Activated naive CD4-positive, alpha-beta T cell treated with anti-CD3 and anti-CD28 coated beads for 36 hours (primary cell): ENCODE data around the gene WDR73. TPM values are rescaled to one million over a fixed set of nuclear protein-coding genes. Genes with fewer than 3 reads are reported as not detected.

Experiments used
- CTCF ChIA-PET: fragments of 350-600 bp; sonication (Branson Sonifier 250); formaldehyde crosslinking; loops from one replicate; lab custom pipeline; 2021; ENCODE audit warnings: antibody characterized with exemption; lab: Charles Lee
- DNase-seq: peaks from one replicate; pipeline ENCODE4 v3.0.0-alpha.2; 2020
- H3K27ac Mint-ChIP-seq: one replicate; pipeline ENCODE4 v1.8.0; 2021; ENCODE audit warnings: mild to moderate bottlenecking, mixed read lengths
- H3K27me3 Mint-ChIP-seq: one replicate; pipeline ENCODE4 v1.8.0; 2021; ENCODE audit warnings: low read depth, mixed read lengths
- H3K36me3 Mint-ChIP-seq: one replicate; pipeline ENCODE4 v1.8.0; 2021; ENCODE audit warnings: low read depth, mixed read lengths
- H3K4me1 Mint-ChIP-seq: one replicate; pipeline ENCODE4 v1.8.0; 2021; ENCODE audit warnings: low read depth, mixed read lengths
- H3K4me3 Mint-ChIP-seq: one replicate; pipeline ENCODE4 v1.8.0; 2021; ENCODE audit warnings: mild to moderate bottlenecking, moderate library complexity, mixed read lengths
- H3K9me3 Mint-ChIP-seq: one replicate; pipeline ENCODE4 v1.8.0; 2021; ENCODE audit warnings: mixed read lengths
- intact Hi-C: fragments of 100-400 bp; cut with micrococcal nuclease; formaldehyde crosslinking; loops from one replicate; pipeline ENCODE4 v1.15.1; 2023
- total RNA-seq, 2 experiments: library from RNA; stranded (reverse); gene quantifications; one replicate each; pipeline ENCODE4 v1.2.3, GENCODE V29; 2021

The WDR73 gene
- total RNA-seq, 2 experiments from 2014 or later = 9.5 to 9.9 TPM

DNA sequence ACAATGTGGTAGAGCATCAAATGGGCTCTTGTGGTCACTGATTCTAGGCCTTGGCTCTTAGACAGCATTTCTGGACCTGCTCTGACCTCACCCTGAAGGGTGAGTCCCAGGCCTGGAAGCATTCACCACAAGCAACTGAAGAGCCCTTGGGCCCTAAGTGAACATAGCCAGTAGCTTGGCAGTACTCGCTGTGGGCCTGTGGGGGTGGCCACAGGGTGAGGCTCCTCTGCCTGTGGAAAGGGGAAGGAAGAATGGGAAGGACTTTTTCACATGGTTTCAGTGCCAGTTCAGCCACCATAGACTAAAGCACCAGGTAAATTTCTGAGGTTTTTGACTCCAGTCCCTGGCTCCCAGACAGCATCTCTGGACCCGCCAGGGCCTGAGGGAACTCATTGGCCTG lies 58.4 kb downstream of the WDR73 start:
- H3K4me1 Mint-ChIP-seq = peaks cover 30% of the 10 kb centered on the region

DNA sequence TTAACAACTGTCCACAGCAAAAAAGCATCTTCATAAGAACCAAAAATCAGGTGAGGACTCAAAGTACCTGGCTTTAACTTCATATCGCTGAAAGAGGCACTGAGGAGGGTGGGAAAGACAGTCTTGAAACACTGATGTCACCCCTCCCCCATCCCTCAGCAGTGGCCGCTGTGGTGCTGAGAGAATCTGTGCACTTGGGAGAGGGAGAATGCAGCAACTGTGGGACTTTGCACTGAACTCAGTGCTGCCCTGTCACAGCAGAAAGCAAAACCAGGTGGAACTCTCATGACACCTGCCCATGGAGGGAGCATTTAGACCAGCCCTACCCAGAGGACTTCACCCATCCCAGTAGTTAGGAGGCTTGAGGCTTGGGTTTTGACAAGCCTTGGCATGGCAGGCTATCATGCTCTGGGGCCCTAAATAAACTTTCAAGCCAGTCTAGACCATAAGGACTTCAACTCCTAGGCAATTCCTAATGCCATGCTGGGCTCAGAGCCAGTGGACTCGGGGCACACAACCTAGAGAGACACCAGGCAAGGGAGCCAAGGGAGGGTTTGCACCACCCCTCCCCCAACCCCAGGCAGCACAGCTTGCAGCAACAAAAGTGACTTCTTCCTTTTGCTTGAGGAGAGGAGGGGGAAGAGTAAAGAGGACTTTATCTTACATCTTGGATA lies 59.3 kb downstream of the WDR73 start:
- H3K36me3 Mint-ChIP-seq = no peaks in the 10 kb centered on the region
- no peaks in the 10 kb centered on the region for H3K9me3 Mint-ChIP-seq
- CTCF ChIA-PET = interaction anchor here (0.7 to 2.1 kb wide), 3 partner anchors 23 to 167 kb away, joined by 3 to 6 read pairs (median 3); no protein-coding TSS in a partner anchor
- H3K4me3 Mint-ChIP-seq = no peak overlapping the region
- intact Hi-C loops = loop anchor here (5.0 kb wide), 1 partner anchor 223 kb away; the partner anchor contains the start of gene ALPK3
- H3K27ac Mint-ChIP-seq = no peak overlapping the region
- H3K4me1 Mint-ChIP-seq = peaks cover 25% of the 10 kb centered on the region
- no peaks in the 10 kb centered on the region for H3K27me3 Mint-ChIP-seq
- no peak for DNase-seq

More for the DNA sequence above, 58.4 kb downstream of the WDR73 start:
- CTCF ChIA-PET = interaction anchor here (0.6 to 0.9 kb wide), 3 partner anchors 9 to 281 kb away, joined by 3 to 11 read pairs (median 5); no protein-coding TSS in a partner anchor
- no peak for DNase-seq
- Mint-ChIP-seq H3K36me3 (no peaks in the 10 kb centered on the region), H3K4me3 (no peak overlapping the region), H3K27me3 (no peaks in the 10 kb centered on the region), H3K9me3 (no peaks in the 10 kb centered on the region), H3K27ac (no peak overlapping the region)
- intact Hi-C loops = loop anchor here (5.0 kb wide), 1 partner anchor 222 kb away; the partner anchor contains the start of gene ALPK3

DNA sequence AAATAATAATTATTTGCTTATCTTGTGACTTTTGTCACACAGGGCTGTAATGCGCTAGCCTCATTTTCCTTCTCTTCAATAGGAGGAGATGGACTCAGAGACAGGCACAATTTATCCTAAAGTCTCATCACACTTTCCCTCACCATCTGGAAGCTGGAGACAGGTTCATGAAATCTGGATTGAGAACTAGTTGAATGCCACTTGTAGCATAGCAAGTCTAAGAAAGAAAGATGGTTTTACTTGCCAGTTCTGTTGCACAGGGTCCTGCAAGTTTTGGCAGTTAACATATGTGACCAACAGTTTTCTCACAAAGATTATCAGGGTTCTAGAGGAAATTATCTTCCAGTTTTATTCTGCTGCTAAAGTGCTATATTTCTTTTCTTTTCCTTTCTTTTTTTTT lies 62.3 kb downstream of the WDR73 start:
- no peak overlapping the region for H3K27ac Mint-ChIP-seq
- no peaks in the 10 kb centered on the region for H3K36me3 Mint-ChIP-seq
- CTCF ChIA-PET = no interaction called here
- H3K9me3 Mint-ChIP-seq = no peaks in the 10 kb centered on the region
- intact Hi-C loops = no loop called here
- no peak for DNase-seq
- H3K4me1 Mint-ChIP-seq = peaks cover 6% of the 10 kb centered on the region
- H3K27me3 Mint-ChIP-seq = peaks cover 4% of the 10 kb centered on the region
- H3K4me3 Mint-ChIP-seq = no peak overlapping the region

DNA sequence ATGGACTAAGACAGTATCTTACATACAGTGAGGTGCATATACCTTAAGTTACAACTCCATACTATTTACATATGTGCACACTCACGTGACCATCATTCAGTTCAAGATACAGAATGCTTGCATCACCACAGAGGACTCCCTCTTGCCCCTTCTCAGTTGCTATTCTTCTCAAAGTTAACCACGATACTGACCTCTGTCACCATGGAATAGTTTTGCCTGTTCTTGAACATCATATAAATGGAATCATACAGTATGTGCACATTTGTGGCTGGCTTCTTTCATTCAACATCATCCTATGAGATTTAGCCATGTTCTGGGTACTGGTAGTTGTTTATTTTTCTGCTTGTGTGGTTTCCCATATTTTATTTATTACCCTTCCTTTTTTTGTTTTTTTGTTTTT lies 63.7 kb downstream of the WDR73 start:
- DNase-seq = no peak
- peaks cover 6% of the 10 kb centered on the region for H3K4me1 Mint-ChIP-seq
- H3K36me3 Mint-ChIP-seq = no peaks in the 10 kb centered on the region
- no peaks in the 10 kb centered on the region for H3K9me3 Mint-ChIP-seq
- no peak overlapping the region for H3K4me3 Mint-ChIP-seq
- CTCF ChIA-PET = interaction anchor here (0.6 to 5.6 kb wide), 4 partner anchors 49 to 338 kb away, joined by 3 to 28 read pairs (median 5); no protein-coding TSS in a partner anchor
- intact Hi-C loops = no loop called here
- no peak overlapping the region for H3K27ac Mint-ChIP-seq
- H3K27me3 Mint-ChIP-seq = peaks cover 4% of the 10 kb centered on the region

Other genes starting within 250 kb of the WDR73 start
- 1 to 10 TPM; 5.3 to 5.6 TPM for gene ZSCAN2, start 53.3 kb downstream of the WDR73 start, total RNA-seq
- 1 to 10 TPM; 5.1 to 5.7 TPM for gene NMB, start 3.9 kb upstream of the WDR73 start, total RNA-seq
- 10 to 100 TPM; 87.2 to 99.1 TPM for gene SEC11A, start 61.9 kb upstream of the WDR73 start, total RNA-seq
- gene ZNF592, start 94.3 kb upstream of the WDR73 start, total RNA-seq = 10 to 100 TPM; 24.2 to 24.3 TPM
- under 1 TPM; 0.02 to 0.05 TPM for gene ALPK3, start 163.1 kb upstream of the WDR73 start, total RNA-seq
- gene SLC28A1, start 230.4 kb upstream of the WDR73 start, total RNA-seq = not detected